IMR-90 (cell line): ENCODE measurements around the gene ZFYVE28. TPM values are rescaled to one million over a fixed set of nuclear protein-coding genes. Genes with fewer than 3 reads are reported as not detected.

Experiments used
- ATAC-seq: fragments of 200-7000 bp; cut with Tn5 transposase; 2 replicates; pipeline ENCODE4 v1.9.1; 2020; ENCODE audit warnings: low read depth, mild to moderate bottlenecking, moderate library complexity
- BruUV-seq: library from RNA; stranded (reverse); fragments of 400-500 nt; replicated peaks from 2 replicates; lab custom pipeline; 2021; lab: Mats Ljungman, UMichigan
- CTCF ChIA-PET: fragments of 300-600 bp; formaldehyde crosslinking; extraction: SDS; loops from one replicate; lab custom pipeline; 2021; ENCODE audit warnings: antibody characterized with exemption; lab: Yijun Ruan, JAX
- POLR2A ChIA-PET: fragments of 300-600 bp; sonication (Branson Sonifier 250); formaldehyde crosslinking; loops from one replicate; lab custom pipeline; 2022; ENCODE audit warnings: antibody characterized with exemption; ENCODE audit not compliant: unreplicated experiment; lab: Charles Lee
- DNase-seq: peaks from one replicate; pipeline ENCODE4 v3.0.0; 2013
- H2AFZ ChIP-seq: replicated peaks from 2 replicates; pipeline ENCODE3; 2013; ENCODE audit warnings: low read length, mild to moderate bottlenecking; ENCODE audit not compliant: poor library complexity
- H2AK5ac ChIP-seq: 2 replicates; pipeline ENCODE4 v1.6.1; 2013; ENCODE audit warnings: low read depth, low read length, inconsistent platforms
- H2AK9ac ChIP-seq: replicated peaks from 2 replicates; pipeline ENCODE3; 2013; ENCODE audit warnings: mild to moderate bottlenecking, low read depth, low read length, moderate library complexity; ENCODE audit not compliant: poor library complexity
- H2BK120ac ChIP-seq: 2 replicates; pipeline ENCODE4 v1.6.1; 2013; ENCODE audit warnings: low read depth, low read length, inconsistent platforms
- H2BK15ac ChIP-seq: 3 replicates; pipeline ENCODE4 v1.6.1; 2013; ENCODE audit warnings: low read depth, low read length, inconsistent platforms
- H2BK20ac ChIP-seq: 2 replicates; pipeline ENCODE4 v1.6.1; 2013; ENCODE audit warnings: low read depth, mild to moderate bottlenecking, inconsistent platforms, low read length, moderate library complexity
- H2BK5ac ChIP-seq: 2 replicates; pipeline ENCODE4 v1.6.1; 2013; ENCODE audit warnings: mild to moderate bottlenecking, low read depth, low read length, inconsistent platforms; ENCODE audit not compliant: poor library complexity, severe bottlenecking
- H3K14ac ChIP-seq: replicated peaks from 2 replicates; pipeline ENCODE4 v1.6.1; 2013; ENCODE audit warnings: low read depth, low read length, inconsistent platforms
- H3K18ac ChIP-seq: 2 replicates; pipeline ENCODE4 v1.6.1; 2013; ENCODE audit warnings: low read depth, low read length, control low read depth
- H3K23ac ChIP-seq: 2 replicates; pipeline ENCODE4 v1.6.1; 2013; ENCODE audit warnings: low read depth, low read length, inconsistent platforms
- H3K27ac ChIP-seq: 2 replicates; pipeline ENCODE4 v1.5.1; 2013; ENCODE audit warnings: mild to moderate bottlenecking, control low read depth, low read length; ENCODE audit not compliant: insufficient read depth
- H3K27me3 ChIP-seq: 2 replicates; pipeline ENCODE4 v1.6.1; 2013; ENCODE audit warnings: low read length; ENCODE audit not compliant: control insufficient read depth, insufficient read depth
- H3K36me3 ChIP-seq: 2 replicates; pipeline ENCODE4 v1.6.1; 2013; ENCODE audit warnings: low read length, mixed read lengths; ENCODE audit not compliant: control insufficient read depth, insufficient read depth
- H3K4ac ChIP-seq: 2 replicates; pipeline ENCODE4 v1.6.1; 2013; ENCODE audit warnings: low read depth, low read length, inconsistent platforms
- H3K4me1 ChIP-seq: 2 replicates; pipeline ENCODE4 v1.6.1; 2013; ENCODE audit warnings: low read length, mixed read lengths; ENCODE audit not compliant: control insufficient read depth, insufficient read depth
- H3K4me2 ChIP-seq: 2 replicates; pipeline ENCODE4 v1.6.1; 2013; ENCODE audit warnings: low read depth, mild to moderate bottlenecking, control low read depth, low read length, moderate library complexity
- H3K4me3 ChIP-seq: 2 replicates; pipeline ENCODE4 v1.5.1; 2013; ENCODE audit warnings: low read depth, mild to moderate bottlenecking, control low read depth, low read length, moderate library complexity; ENCODE audit not compliant: insufficient read depth
- H3K56ac ChIP-seq: 2 replicates; pipeline ENCODE4 v1.6.1; 2013; ENCODE audit warnings: low read length, inconsistent platforms; ENCODE audit not compliant: insufficient read depth; ENCODE audit errors: extremely low read depth
- H3K79me1 ChIP-seq, 2 experiments: 2 replicates each; pipeline ENCODE4 v1.6.1; 2013; ENCODE audit warnings: low read length in 2 of 2, inconsistent platforms in 1 of 2, low read depth in 1 of 2
- H3K9ac ChIP-seq: 2 replicates; pipeline ENCODE4 v1.6.1; 2013; ENCODE audit warnings: low read depth, low read length, control low read depth
- H3K9me1 ChIP-seq: 2 replicates; pipeline ENCODE4 v1.6.1; 2013; ENCODE audit warnings: low read length, inconsistent platforms; ENCODE audit not compliant: insufficient read depth
- H3K9me3 ChIP-seq: 2 replicates; pipeline ENCODE4 v1.6.1; 2013; ENCODE audit warnings: low read length; ENCODE audit not compliant: control insufficient read depth, insufficient read depth
- H4K20me1 ChIP-seq: 2 replicates; pipeline ENCODE4 v1.6.1; 2013; ENCODE audit warnings: low read length, inconsistent platforms; ENCODE audit not compliant: insufficient read depth
- H4K5ac ChIP-seq: 2 replicates; pipeline ENCODE4 v1.6.1; 2013; ENCODE audit warnings: mild to moderate bottlenecking, low read depth, low read length, control low read depth
- H4K8ac ChIP-seq, 2 experiments: 2 replicates each; pipeline ENCODE4 v1.6.1; 2013; ENCODE audit warnings: low read depth in 2 of 2, low read length in 2 of 2, control low read depth in 1 of 2, inconsistent platforms in 1 of 2
- H4K91ac ChIP-seq: 2 replicates; pipeline ENCODE4 v1.6.1; 2013; ENCODE audit warnings: low read depth, low read length, inconsistent platforms; ENCODE audit not compliant: insufficient read depth
- CEBPB ChIP-seq: IDR thresholded peaks from 2 replicates; pipeline ENCODE4 v1.6.1; 2012; ENCODE audit warnings: low read depth, low read length, improper control_type of control experiment
- CHD1 ChIP-seq: IDR thresholded peaks from 2 replicates; pipeline ENCODE4 v1.6.1; 2012; ENCODE audit warnings: low read depth, low read length, improper control_type of control experiment
- MAFK ChIP-seq: IDR thresholded peaks from 2 replicates; pipeline ENCODE4 v1.6.1; 2012; ENCODE audit warnings: low read depth, low read length, improper control_type of control experiment
- MAZ ChIP-seq: IDR thresholded peaks from 2 replicates; pipeline ENCODE4 v1.6.1; 2012; ENCODE audit warnings: low read depth, mild to moderate bottlenecking, low read length, improper control_type of control experiment, moderate library complexity, borderline replicate concordance
- MXI1 ChIP-seq: IDR thresholded peaks from 2 replicates; pipeline ENCODE4 v1.6.1; 2012; ENCODE audit warnings: low read depth, mild to moderate bottlenecking, low read length, moderate library complexity, borderline replicate concordance
- NFE2L2 ChIP-seq: fragments of 150-350 bp; IDR thresholded peaks from 2 replicates; pipeline ENCODE4 v1.6.1; 2016; ENCODE audit warnings: low read depth, mild to moderate bottlenecking, low read length
- RAD21 ChIP-seq: IDR thresholded peaks from 2 replicates; pipeline ENCODE4 v1.6.1; 2012; ENCODE audit warnings: low read length, improper control_type of control experiment
- RCOR1 ChIP-seq: IDR thresholded peaks from 2 replicates; pipeline ENCODE4 v1.6.1; 2012; ENCODE audit warnings: mild to moderate bottlenecking, low read length, improper control_type of control experiment; ENCODE audit not compliant: insufficient replicate concordance
- RFX5 ChIP-seq: IDR thresholded peaks from 2 replicates; pipeline ENCODE4 v1.8.0; 2012; ENCODE audit warnings: low read depth, mild to moderate bottlenecking, low read length, moderate library complexity
- SMC3 ChIP-seq: fragments of 150-350 bp; IDR thresholded peaks from 2 replicates; pipeline ENCODE4 v1.6.1; 2016; ENCODE audit warnings: low read depth, mild to moderate bottlenecking, antibody characterized with exemption, low read length, moderate library complexity
- WGBS, 2 experiments: methylation state at CpG; one replicate each; pipeline versions ENCODE4 v1.1.5 to v1.1.7; 2013; ENCODE audit warnings: missing lambda C conversion rate in 2 of 2; ENCODE audit not compliant: insufficient read length in 1 of 2; ENCODE audit errors: extremely low coverage in 2 of 2; 5-methylcytosine and 5-hydroxymethylcytosine counted together
- dilution Hi-C: fragments of 300-500 bp; cut with HindIII; formaldehyde crosslinking; loops from one replicate; pipeline ENCODE4 v1.14.3; 2018; ENCODE audit warnings: low sequenced_read_pairs; ENCODE audit not compliant: unreplicated experiment
- in situ Hi-C: fragments of 300-500 bp; cut with MboI; formaldehyde crosslinking; loops from 3 replicates; pipeline ENCODE4 v1.14.3; 2019; ENCODE audit warnings: low sequenced_read_pairs, inconsistent platforms, mixed read lengths
- intact Hi-C: fragments of 100-400 bp; cut with micrococcal nuclease; formaldehyde crosslinking; loops from 2 replicates; pipeline ENCODE4 v1.10.0; 2022
- polyA plus RNA-seq, 3 experiments: library from polyadenylated mRNA; depleted of rRNA; stranded (reverse); fragments of >200 nt; gene quantifications; 2 replicates each; pipeline ENCODE4 v1.2.3, GENCODE V29; 2012; ENCODE audit warnings: low replicate concordance in 1 of 3
- total RNA-seq: library from RNA; depleted of rRNA; stranded (reverse); fragments of >200 nt; gene quantifications from 2 replicates; pipeline ENCODE4 v1.2.3, GENCODE V29; 2012
- TF ChIP-seq, protein P1 (sequence below): fragments of 150-350 bp; IDR thresholded peaks from 2 replicates; pipeline ENCODE4 v1.6.1; 2017; ENCODE audit warnings: mild to moderate bottlenecking, antibody characterized with exemption, low read length, low read depth
- TF ChIP-seq, protein P2 (sequence below): fragments of 150-350 bp; IDR thresholded peaks from 2 replicates; pipeline ENCODE4 v1.6.1; 2016; ENCODE audit warnings: low read depth, mild to moderate bottlenecking, low read length, moderate library complexity, borderline replicate concordance

The ZFYVE28 gene
- total and polyA plus RNA-seq, 2 of the 4 experiments (the other 2 are of a cell fraction) = 0.36 to 1.2 TPM

DNA sequence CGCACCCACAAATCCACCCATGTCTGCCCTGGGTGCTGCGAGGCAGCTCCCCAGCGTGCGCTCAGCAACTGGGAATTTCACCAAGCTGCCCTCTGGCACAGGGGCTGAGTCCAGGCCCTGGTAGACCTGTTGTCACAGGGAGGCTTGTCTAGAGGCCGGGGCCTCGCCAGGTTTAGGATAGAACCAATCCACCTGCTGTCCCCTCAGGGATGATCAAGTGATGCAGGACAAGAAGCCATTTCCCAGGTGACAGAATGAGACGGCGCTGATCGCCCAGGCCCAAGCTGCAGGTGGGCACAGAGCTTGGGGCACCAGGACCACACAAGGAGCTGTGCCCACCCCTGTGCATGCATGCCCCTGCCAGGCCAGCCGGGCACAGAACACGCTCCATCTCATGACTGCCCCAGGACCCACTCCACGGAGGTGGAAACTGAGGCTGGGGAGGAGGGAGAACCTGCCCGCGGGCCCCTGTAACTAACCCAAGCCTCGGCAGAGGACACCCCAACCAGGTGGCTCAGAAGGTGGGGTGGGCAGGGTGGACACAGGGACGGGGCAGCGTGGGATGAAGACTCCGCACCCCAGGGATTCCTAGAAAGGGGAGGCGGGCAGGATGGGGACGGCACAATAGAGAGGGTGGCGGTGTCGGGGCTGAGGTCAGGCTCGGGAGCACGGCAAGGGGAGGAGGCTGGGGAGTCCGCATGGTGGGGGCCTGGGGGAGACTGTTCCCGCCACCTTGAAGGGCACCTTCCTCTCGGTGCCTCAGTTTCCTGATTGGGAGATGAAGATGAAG, 78.0 kb downstream of the ZFYVE28 start:
- Histone ChIP-seq H3K4me1 (no peaks in the 10 kb centered on the region), H3K4me2 (no peak overlapping the region), H2BK20ac (no peak overlapping the region), H3K9me1 (peaks cover 3% of the 10 kb centered on the region; the same call in 1 of the 2 replicates), H3K79me1 (no peaks in the 10 kb centered on the region), H3K18ac (no peak overlapping the region), H3K4ac (no peak overlapping the region), H4K91ac (no peak overlapping the region), H3K36me3 (no peaks in the 10 kb centered on the region), H4K20me1 (no peaks in the 10 kb centered on the region), H3K14ac (no peak overlapping the region), H2AK5ac (no peak overlapping the region), H3K27me3 (peaks cover 24% of the 10 kb centered on the region), H3K56ac (no peak overlapping the region), H2AFZ (no peak overlapping the region), H2AK9ac (no peak overlapping the region), H3K4me3 (no peak overlapping the region), H3K9ac (no peak overlapping the region), H2BK15ac (no peak overlapping the region), H4K5ac (no peak overlapping the region), H2BK5ac (no peak overlapping the region), H2BK120ac (no peak overlapping the region), H3K27ac (no peak overlapping the region), H4K8ac (no peak overlapping the region), H3K23ac (no peak overlapping the region), H3K9me3 (no peaks in the 10 kb centered on the region)
- ChIA-PET CTCF (no interaction called here), POLR2A (no interaction called here)
- intact Hi-C loops (no loop called here), in situ Hi-C loops (no loop called here), dilution Hi-C loops (no loop called here)
- DNase-seq (no peak), ATAC-seq (no peak)
- no peak for TF ChIP-seq MAZ
- TF ChIP-seq MAFK = no peak
- no peak for TF ChIP-seq MXI1
- TF ChIP-seq NFE2L2 = no peak
- TF ChIP-seq RAD21 = no peak
- TF ChIP-seq RCOR1 = no peak
- TF ChIP-seq CEBPB = no peak
- TF ChIP-seq RFX5 = no peak
- TF ChIP-seq, protein P1, sequence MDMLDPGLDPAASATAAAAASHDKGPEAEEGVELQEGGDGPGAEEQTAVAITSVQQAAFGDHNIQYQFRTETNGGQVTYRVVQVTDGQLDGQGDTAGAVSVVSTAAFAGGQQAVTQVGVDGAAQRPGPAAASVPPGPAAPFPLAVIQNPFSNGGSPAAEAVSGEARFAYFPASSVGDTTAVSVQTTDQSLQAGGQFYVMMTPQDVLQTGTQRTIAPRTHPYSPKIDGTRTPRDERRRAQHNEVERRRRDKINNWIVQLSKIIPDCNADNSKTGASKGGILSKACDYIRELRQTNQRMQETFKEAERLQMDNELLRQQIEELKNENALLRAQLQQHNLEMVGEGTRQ = no peak
- TF ChIP-seq, protein P2, sequence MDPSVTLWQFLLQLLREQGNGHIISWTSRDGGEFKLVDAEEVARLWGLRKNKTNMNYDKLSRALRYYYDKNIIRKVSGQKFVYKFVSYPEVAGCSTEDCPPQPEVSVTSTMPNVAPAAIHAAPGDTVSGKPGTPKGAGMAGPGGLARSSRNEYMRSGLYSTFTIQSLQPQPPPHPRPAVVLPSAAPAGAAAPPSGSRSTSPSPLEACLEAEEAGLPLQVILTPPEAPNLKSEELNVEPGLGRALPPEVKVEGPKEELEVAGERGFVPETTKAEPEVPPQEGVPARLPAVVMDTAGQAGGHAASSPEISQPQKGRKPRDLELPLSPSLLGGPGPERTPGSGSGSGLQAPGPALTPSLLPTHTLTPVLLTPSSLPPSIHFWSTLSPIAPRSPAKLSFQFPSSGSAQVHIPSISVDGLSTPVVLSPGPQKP = no peak
- no peak for TF ChIP-seq CHD1
- no peak for TF ChIP-seq SMC3
- no TSS peak for BruUV-seq
- 93% methylated on average over 13 of the region's 27 CpGs; no CpG with 5 or more reads in 1 of the 2 experiments for WGBS, 2 experiments
